ENCODE measurements around the gene RFX7.
"Not testable (repeated sequence)": the region's sequence is repeated elsewhere in the genome, so short reads cannot be mapped to it uniquely, and the experiment has no call there.

RFX7 gene

DNA sequence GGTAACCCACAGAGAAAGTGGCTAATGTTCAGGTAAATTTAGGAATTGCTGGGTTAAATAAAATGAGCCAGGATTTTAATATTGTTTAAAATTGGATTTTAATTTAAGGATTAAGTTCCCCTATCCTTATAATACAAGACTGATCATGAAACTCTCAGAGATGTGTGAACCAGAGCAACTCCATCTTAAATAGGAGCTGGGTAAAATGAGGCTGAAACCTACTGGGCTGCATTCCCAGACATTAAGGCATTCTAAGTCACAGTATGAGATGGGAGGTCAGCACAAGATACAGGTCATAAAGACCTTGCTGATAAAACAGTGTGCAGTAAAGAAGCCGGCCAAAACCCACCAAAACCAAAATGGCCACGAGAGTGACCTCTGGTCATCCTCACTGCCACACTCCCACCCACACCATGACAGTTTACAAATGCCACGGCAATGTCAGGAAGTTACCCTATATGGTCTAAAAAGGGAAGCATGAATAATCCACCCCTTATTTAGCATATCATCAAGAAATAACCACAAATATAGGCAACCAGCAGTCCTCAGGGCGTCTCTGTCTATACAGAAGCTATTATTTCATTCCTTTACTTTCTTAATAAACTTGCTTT, 40.3 kb downstream of the RFX7 start:
- DNase-seq, result not testable (repeated sequence)

DNA sequence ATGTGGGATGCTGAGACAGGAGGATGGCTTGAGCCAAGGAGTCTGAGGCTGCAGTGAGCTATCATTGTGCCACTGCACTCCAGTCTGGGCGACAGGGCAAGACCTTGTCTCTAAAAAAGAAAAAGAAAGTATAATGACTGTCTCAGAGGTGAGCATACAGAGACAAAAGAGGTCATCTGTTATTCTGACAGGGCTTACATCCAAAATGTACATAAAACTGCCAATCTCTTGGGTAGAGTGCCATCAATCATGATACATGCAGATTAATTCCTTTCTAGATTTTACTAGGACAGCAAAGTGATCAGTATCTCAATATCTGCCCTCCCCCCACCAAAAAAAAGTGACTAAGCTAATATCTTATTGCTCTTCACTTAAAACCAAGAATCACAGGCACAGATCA, 41.0 kb downstream of the RFX7 start:
- no peak for DNase-seq

DNA sequence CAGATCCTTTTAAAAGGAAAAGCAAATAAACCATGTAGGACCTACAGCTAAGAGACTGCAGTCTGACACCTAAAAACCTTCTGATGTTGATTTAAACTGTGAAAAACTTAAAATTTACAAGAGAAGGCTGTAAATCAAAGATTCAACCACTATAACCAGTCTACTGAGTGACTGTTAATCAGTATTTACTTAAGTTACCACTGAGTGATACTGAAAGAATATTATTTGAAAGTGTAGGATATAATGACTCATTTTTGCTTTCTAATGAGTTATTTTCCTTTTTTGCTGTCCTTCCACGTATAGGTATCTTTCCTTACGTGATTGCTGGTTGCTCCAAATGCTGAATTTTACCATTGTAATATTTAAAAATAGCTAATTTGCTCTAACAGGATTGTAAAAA, 44.6 kb downstream of the RFX7 start:
- DNase-seq, result no peak

DNA sequence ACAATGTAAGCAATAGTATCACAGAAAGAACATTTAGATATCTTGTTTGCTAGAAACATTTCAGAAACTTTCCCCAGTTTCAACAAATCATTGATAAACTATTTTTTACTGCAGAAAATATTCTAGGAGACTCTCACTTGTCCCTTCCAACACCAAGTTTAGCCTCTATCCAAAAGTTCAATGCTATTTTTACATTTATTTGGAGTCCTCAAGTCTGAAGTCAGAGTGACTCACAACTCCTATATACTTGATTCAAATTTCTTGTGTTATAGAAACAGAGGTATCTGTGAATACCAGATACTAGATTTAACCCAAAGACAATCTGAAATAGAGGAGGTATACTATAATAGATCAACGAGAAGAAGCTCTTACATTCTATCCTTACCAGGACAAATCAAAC, 49.6 kb downstream of the RFX7 start:
- no peak for DNase-seq

DNA sequence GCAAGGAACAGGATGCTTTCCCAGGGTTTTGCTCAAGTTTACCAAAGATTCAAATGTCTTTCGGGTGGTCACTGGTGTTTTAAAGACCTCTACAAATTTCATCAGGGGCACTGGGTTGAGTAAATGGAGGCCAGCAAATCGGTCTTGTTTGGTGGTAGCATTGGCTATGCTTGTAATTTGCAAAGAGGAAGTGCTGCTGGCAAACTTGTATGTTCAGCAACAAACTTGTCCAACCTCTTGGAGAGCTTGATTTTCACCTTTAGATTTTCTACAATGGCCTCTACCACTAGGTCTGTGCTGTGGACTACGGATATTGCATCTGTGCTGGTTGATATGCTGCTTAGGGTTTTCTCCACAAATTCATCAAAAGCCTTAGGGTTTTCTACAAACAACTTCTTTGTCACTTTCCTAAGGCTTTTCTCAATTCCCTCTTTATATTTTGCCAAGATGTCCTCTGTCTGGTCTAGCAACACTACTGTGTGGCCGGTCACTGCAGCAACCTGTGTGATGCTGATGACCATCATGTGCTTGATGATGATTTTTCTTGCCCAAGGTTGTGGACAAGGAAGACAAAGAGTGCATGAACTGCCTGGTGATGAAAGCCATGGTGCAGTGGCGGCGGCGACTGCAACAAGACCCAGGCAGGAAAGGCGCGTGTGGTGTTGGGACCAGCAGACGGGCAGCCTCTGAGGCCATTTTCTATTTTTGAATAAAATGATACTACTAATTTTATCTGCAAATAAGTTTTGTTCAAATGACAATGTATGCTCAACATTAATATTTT, 50.8 kb downstream of the RFX7 start:
- DNase-seq, result no peak

DNA sequence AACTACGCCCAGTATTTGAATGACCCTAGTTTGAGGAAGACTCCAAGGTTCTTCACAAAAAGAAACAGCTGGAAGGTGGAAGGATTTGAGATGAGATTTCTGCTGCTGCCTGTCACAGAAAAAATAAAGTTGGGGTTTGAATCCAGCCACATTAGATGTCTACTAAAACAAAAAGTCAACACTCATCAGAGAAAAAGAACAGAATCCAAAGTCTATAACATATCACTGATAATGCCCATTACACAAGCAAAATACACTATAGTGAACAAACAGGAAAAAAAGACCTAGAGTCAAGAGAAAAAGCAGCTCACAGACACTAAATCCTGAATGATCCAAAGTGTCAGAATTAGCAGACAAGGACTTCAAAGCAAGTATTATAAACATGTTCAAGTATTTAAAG, 56.0 kb downstream of the RFX7 start:
- DNase-seq, result no peak

DNA sequence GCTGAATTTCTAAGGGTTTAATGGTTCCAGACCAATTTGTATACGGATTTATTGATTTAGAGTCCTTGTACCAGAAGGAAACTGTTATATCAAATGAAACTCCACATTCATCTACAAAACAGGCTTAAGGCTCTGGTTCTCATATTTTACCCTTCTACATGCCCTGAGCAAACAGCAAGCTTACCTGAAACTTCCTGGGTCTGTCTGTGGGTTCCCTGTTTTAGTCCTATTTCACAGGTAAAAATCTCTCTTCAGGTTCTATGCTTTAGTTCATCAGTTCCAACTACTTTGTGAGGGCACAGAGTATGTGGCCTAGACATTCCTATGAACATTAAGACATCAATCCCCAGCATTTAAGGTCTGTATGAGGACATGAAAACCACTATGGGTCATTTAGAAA, 57.7 kb downstream of the RFX7 start:
- no peak for DNase-seq

DNA sequence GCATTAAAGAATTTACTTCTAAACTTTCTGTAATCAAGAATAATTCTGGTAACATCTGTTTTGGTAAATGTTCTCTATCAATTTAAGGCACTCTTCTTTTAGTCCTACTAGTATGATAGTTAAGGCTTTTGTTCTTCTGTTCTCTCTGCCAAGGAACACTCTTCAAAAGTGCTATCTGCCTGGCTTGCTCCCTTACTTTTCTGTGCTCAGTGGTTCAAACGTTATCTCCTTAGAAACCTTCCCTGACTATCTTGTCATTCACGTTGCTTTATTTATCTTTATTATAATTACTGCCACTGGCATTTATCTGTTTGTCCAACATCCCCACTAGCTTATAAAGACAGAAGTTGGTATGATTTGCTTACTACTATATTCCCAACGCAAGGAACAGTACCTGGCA, 59.2 kb downstream of the RFX7 start:
- no peak for DNase-seq

DNA sequence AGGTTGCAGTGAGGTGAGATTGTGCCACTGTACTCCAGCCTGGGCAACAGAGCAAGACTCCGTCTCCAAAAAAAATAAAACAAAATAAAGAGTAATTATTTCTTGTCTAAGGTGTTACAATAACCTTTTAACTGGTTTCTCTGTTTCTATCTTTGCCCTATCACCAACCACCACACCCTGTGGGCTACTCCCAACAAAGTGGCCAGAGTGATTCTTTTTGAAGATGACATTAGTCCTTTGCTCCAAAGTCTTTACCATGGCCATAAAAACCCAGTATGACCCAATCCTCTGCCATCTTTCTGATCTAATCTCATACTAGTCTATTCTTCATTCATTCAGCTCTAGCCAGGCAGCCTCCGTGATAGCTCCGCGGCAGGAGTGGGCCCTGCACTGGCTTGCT, 62.8 kb downstream of the RFX7 start:
- no peak for DNase-seq

DNA sequence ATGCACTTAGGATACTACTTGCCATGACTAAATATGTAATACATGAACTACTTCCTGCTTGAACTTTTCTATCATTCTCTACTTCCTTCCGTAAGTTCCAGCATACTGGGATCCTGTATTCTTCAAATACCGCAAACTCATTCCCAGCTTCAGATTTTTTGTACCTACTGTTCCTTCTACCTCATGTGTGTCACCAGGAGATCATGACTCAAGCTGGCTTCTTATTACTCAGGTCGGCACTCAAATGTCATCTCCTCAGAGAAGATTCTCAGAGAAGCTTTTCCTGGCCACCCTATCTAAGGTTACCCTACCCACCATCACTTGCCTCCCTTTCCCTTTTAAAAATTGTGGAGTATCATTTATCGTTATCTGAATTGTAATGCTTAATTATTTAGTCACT, 66.7 kb downstream of the RFX7 start:
- no peak for DNase-seq

DNA sequence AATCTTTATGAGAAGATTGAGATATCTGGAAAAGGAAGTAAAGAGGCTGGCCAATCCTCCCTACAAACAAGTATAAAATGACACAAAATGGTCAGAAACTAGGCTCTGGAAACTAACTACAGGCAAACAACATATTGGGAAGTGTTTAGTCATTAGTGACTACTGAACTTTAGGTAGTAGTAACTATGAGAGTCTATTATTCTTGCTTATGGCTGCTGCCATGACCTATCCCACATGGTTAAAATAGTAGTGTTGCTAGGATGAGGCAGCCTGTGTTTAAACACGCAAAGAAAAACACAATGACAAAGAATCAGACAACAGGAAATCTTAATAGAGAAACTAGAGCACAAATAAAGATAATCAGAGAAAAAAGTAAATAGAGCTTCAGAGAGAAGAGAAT, 67.9 kb downstream of the RFX7 start:
- no peak for DNase-seq

DNA sequence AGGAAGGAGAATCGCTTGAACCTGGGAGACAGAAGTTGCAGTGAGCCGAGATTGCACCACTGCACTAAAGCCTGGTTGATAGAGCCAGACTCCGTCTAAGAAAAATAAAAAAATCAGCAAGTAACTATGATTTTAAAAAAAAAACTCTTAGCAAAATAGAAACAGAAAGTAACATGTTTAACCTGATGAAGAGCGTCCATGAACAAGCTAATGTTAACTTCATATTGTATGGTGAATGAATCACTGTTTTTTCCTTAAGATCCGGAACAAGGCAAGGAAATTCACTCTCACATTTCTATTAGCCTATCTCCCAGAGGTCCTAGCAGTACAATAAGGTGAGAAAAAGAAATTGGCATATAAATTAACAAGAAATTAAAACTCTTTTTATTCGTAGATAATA, 69.0 kb downstream of the RFX7 start:
- DNase-seq, result no peak

DNA sequence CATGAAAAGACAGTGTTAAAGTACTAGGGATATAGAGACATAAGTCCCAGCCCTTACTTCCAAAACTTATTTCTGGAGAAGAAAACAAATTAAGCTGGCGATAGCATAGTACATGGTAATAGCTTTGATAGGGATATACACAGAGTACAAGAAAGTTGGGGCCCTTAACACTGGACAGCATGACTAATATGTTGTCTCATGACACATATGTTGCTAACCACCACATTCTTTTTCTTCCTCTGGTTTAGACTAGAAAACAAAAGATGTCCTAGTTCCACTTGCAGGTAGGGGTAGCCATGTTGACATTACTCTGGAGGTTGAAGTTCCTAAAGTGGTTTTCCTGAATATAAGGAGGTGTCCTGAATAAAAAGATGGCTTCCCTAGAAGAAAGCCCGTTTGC, 75.3 kb downstream of the RFX7 start:
- no peak for DNase-seq

DNA sequence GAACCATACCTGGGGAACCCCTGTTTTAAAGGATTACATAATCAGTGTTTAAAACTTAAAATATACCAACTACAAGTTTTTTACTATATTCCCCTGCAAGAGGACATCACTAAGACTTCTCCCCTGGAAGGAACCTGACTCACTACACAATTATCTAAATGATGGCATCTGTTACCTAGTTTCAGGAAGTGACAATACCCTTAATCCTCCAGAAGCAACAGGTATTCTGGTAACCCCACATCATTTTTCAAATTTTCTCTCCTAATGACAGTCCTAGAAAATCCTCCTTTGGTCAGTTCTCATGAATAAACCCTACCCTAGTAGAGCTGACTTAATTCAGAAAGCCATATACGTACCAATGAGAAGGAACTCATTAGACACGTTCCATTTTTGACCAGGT, 78.4 kb downstream of the RFX7 start:
- DNase-seq, result no peak

DNA sequence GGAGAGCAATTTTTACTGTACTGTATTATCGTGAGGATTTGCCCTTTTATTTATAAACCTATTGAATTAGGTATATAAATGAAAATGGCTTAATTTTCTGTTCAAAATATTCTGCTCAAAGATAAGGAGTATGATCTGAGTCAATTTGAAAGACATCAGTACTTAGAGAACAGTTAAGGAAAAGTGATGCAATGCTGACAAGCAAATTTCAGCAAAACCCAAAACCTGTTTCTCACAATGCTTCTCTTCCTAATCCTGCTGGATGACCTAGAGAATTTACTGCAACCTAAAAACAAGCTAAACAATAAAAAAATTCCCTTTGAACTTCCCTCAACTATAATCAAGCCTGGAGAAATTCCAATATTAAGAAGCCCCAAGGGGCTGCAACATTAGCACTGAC, 82.7 kb downstream of the RFX7 start:
- no peak for DNase-seq

DNA sequence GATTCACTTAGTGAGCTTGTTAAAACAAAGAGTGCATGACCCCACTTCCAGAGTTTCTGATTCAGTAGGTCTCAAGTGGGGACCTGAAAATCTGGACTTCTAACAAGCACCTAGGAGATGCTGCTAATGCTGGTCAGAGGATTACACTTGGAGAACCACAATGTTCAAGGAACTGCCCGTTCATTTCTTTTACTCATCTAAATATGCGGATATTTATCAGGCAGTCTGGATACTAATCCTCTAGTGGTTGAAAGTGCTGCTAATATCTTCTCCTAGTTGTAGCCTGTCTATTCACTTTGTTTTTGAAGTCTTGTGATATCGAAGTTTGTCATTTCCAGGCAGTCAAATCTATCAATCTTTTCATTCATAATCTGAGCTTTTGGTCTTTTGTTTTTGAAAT, 86.8 kb downstream of the RFX7 start:
- DNase-seq, result no peak

DNA sequence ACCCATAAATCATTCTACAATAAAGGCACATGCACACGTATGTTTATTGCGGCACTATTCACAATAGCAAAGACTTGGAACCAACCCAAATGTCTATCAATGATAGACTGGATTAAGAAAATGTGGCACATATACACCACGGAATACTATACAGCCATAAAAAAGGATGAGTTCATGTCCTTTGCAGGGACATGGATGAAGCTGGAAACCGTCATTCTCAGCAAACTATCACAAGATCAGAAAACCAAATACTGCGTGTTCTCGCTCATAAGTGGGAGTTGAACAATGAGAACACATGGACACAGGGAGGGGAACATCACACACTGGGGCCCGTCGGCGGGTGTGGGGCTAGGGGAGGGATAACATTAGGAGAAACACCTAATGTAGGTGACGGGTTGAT, 88.4 kb downstream of the RFX7 start:
- not testable (repeated sequence) for DNase-seq

DNA sequence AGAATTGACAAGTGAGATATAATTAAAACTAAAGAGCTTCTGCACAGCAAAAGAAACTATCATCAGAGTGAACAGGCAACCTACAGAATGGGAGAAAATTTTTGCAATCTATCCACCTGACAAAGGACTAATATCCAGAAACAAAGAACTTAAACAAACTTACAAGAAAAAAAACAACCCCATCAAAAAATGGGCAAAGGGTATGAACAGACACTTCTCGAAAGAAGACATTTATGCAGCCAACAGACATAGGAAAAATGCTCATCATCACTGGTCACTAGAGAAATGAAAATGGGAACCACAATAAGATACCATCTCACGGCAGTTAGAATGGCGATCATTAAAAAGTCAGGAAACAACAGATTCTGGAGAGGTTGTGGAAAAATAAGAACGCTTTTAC, 88.9 kb downstream of the RFX7 start:
- DNase-seq, result not testable (repeated sequence)

DNA sequence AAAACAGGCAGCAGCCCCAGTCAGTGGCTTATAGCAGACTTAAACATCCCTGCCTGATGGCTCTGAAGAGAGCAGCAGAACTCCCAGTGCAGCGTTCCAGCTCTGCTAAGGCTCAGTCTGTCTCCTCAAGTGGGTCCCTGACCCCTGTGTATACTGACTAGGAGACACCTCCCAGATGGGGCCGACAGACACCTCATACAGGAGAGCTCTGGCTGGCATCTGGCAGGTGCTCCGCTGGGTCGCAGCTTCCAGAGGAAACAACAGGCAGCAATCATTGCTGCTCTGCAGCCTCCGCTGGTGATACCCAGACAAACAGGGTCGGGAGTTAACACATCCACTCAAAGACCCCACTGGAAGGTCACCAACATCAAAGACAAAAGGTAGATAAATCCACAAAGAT, 93.5 kb downstream of the RFX7 start:
- DNase-seq, result no peak

DNA sequence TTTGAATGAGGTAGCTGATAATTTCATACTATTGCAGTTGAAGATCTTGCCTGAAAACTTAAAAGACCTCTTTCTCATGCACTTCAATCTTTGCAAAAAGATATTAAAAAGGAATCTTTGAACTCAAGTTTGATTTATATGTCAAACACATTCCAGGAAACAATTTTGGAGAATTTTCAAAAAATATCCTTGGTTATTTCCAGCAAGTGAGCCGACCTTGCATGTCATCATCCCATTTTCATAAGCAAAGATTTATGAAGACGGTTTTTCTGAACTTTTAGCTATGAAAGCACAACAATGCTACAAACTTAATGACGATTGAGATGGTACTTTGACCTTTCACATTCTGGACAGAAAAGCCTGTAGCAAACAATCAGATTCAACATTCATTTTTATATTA, 95.6 kb downstream of the RFX7 start:
- no peak for DNase-seq

DNA sequence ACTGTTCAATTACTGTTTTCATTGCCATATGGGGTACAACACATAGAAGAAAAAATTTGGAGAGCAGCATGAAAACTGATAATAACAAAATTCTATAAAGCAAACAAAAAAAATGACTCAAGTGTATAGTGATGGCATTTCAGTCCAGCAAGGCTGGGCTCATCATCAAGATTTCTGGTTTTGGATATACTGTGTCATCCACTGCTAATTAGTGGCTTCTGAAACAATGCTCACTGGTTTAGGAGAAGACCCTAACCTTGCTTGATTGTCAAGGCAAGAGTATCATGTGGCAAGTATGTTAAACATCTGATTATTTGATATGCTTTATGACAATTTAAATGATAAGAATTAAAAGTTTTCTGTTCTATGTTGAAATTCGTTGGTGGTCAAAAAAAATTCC, 96.9 kb downstream of the RFX7 start:
- no peak for DNase-seq

DNA sequence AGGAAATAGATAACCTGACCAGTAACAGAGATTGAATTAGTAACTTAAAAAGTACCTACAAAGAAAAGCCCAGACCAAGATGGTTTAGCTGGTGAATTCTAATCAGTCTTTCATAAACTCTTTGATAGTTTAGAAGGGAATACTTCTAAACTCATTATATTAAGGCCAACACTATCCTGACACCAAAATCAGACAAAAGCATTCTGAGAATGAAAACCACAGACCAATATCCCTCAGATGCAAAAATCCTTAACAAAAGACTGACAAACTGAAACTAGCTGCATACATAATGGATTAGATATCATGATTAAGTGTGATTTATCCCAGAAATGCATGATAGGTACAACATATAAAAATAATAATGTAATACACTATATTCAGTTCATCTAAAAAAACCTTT, 115.6 kb downstream of the RFX7 start:
- no peak for DNase-seq

DNA sequence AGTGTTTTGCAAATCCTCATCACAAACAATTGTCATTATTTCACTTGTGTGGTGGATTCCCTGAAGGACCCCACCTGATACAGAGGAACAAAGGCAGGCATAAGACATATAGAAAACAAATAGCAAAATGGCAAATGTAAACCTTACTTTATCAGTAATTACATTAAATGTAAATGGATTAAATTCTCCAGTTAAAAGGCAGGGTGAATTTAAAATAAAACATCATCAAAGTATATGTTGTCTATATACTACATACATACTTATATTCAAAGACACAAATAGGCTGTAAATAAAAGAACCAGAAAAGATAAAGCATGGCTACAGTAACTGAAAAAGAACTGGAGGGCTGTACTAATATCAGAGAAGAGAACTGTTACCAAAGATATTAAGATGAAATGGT, 117.3 kb downstream of the RFX7 start:
- no peak for DNase-seq

DNA sequence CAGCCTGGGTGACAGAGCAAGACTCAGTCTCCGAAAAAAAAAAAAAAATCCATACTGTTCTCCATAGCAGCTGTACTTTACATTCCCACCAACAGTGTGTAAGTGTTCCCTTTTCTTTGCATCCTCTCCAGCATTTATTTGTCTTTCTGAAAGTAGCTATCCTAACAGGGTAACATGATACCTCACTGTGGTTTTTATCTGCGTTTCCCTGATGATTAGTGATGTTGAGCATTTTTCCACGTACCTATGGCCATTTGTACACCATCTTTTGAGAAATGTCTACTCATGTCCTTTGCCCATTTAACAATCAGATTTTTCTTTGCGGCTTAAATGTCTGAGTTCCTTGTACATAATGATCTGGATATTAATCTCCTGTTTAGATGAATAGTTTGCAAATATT, 119.3 kb downstream of the RFX7 start:
- no peak for DNase-seq

DNA sequence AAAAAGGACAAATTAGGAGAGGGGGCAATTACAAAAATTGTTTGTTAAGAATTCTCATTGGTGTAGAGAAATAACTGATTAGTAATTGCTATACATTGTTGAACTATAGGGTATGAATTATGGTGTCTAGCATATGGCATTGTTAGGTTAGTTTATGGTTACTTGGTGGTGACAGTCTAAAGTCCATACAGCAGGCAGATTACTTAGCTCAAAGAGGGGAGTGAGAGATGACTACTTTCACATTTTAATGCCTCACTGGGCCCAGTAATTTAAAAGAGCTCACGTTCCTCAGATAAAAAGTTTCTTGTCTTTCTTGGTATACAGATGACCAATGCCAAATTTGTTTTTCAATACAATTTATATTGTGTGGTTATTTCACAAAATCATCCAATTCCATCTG, 137.8 kb downstream of the RFX7 start:
- DNase-seq, result no peak

All from AML-193 (cell line).